IgD-negative memory B cell (primary cell): ENCODE results near the gene SORL1. TPM values are rescaled to one million over a fixed set of nuclear protein-coding genes. Genes with fewer than 3 reads are reported as not detected.
A peak's percentile ranks its signal among the peaks of the same experiment; 100 is the strongest.
"Not testable (repeated sequence)": the region's sequence is repeated elsewhere in the genome, so short reads cannot be mapped to it uniquely, and the experiment has no call there.

ENCODE experiments used
- H3K27ac Mint-ChIP-seq, 3 donors: one replicate each; pipeline ENCODE4 v1.8.0; 2020 to 2022; ENCODE audit warnings: mild to moderate bottlenecking in 3 of 3, mixed read lengths in 3 of 3, moderate library complexity in 1 of 3
- H3K27me3 Mint-ChIP-seq: one replicate; pipeline ENCODE4 v1.8.0; 2021; ENCODE audit warnings: mixed read lengths
- H3K36me3 Mint-ChIP-seq: one replicate; pipeline ENCODE4 v1.8.0; 2020; ENCODE audit warnings: mild to moderate bottlenecking, mixed read lengths
- H3K4me1 Mint-ChIP-seq, 3 donors: one replicate each; pipeline ENCODE4 v1.8.0; 2020 to 2022; ENCODE audit warnings: mixed read lengths in 3 of 3, mild to moderate bottlenecking in 1 of 3
- H3K4me3 Mint-ChIP-seq, 4 donors: one replicate each; pipeline ENCODE4 v1.8.0; 2020 to 2022; ENCODE audit warnings: mild to moderate bottlenecking in 4 of 4, mixed read lengths in 4 of 4, moderate library complexity in 3 of 4
- H3K9me3 Mint-ChIP-seq, 3 donors: one replicate each; pipeline ENCODE4 v1.8.0; 2020 to 2021; ENCODE audit warnings: mixed read lengths in 3 of 3, mild to moderate bottlenecking in 1 of 3
- polyA plus RNA-seq: library from polyadenylated mRNA; unstranded; fragments of 300-500 nt; fragmentation: Illumina TruSeq; gene quantifications from one replicate; pipeline ENCODE4 v1.2.3, GENCODE V29; 2021

Gene SORL1
- polyA plus RNA-seq, 1 donor from 2014 or later, result 25.8 TPM

GRCh38 chr11:121566279-121567168, 114.4 kb downstream of the SORL1 start:
- no peaks in the 10 kb centered on the region for H3K9me3 Mint-ChIP-seq
- no peaks in the 10 kb centered on the region for H3K36me3 Mint-ChIP-seq
- no peak overlapping the region for H3K4me3 Mint-ChIP-seq
- peaks cover 7 to 13% (median 8%) of the 10 kb centered on the region in 3 donors for H3K4me1 Mint-ChIP-seq
- peak overlapping the region in 1 of 3 donors; percentile 89 for H3K27ac Mint-ChIP-seq
- H3K27me3 Mint-ChIP-seq, result peaks cover 9% of the 10 kb centered on the region

GRCh38 chr11:121567995-121568394, 115.9 kb downstream of the SORL1 start:
- H3K4me1 Mint-ChIP-seq, result peaks cover 7 to 13% (median 8%) of the 10 kb centered on the region in 3 donors
- H3K27me3 Mint-ChIP-seq, result peaks cover 14% of the 10 kb centered on the region
- H3K4me3 Mint-ChIP-seq, result no peak overlapping the region
- H3K9me3 Mint-ChIP-seq, result no peaks in the 10 kb centered on the region
- H3K27ac Mint-ChIP-seq, result no peak overlapping the region
- peaks cover 2% of the 10 kb centered on the region for H3K36me3 Mint-ChIP-seq

- peak overlapping the region; percentile 86 to 98 (median 88) for H3K27ac Mint-ChIP-seq
- H3K27me3 Mint-ChIP-seq, result peaks cover 16% of the 10 kb centered on the region
- H3K36me3 Mint-ChIP-seq, H3K9me3 Mint-ChIP-seq: not testable (repeated sequence)
- peak overlapping the region; percentile 59 to 92 (median 80) for H3K4me3 Mint-ChIP-seq
- peaks cover 7 to 13% (median 9%) of the 10 kb centered on the region in 3 donors for H3K4me1 Mint-ChIP-seq
These were observed 117.5 kb downstream of the SORL1 start for GRCh38 chr11:121569332-121570299.

- no peaks in the 10 kb centered on the region for H3K9me3 Mint-ChIP-seq
- peaks cover 16% of the 10 kb centered on the region for H3K27me3 Mint-ChIP-seq
- H3K36me3 Mint-ChIP-seq, result peaks cover 4% of the 10 kb centered on the region
- no peak overlapping the region for H3K4me3 Mint-ChIP-seq
- H3K4me1 Mint-ChIP-seq, result peaks cover 7 to 17% (median 9%) of the 10 kb centered on the region in 3 donors
- peak overlapping the region in 2 of 3 donors; percentile 86 to 88 for H3K27ac Mint-ChIP-seq
These were observed 118.3 kb downstream of the SORL1 start for GRCh38 chr11:121570453-121570852.

GRCh38 chr11:121571506-121571905, 119.4 kb downstream of the SORL1 start:
- Mint-ChIP-seq H3K4me1 (peaks cover 14 to 26% (median 16%) of the 10 kb centered on the region in 3 donors), H3K27ac (peak overlapping the region in 1 of 3 donors; percentile 5), H3K36me3 (peaks cover 4% of the 10 kb centered on the region), H3K9me3 (peaks cover 0 to under 1% (median 0%) of the 10 kb centered on the region in 3 donors), H3K4me3 (no peak overlapping the region), H3K27me3 (peaks cover 20% of the 10 kb centered on the region)

GRCh38 chr11:121572571-121573059, 120.5 kb downstream of the SORL1 start:
- Mint-ChIP-seq H3K9me3 (peaks cover 0 to 2% (median 0%) of the 10 kb centered on the region in 3 donors), H3K36me3 (peaks cover 4% of the 10 kb centered on the region), H3K27ac (no peak overlapping the region), H3K4me1 (peaks cover 14 to 28% (median 18%) of the 10 kb centered on the region in 3 donors), H3K27me3 (peaks cover 23% of the 10 kb centered on the region), H3K4me3 (no peak overlapping the region)

- Mint-ChIP-seq H3K9me3 (peaks cover under 1 to 3% (median under 1%) of the 10 kb centered on the region in 3 donors), H3K4me1 (peaks cover 11 to 23% (median 16%) of the 10 kb centered on the region in 3 donors), H3K27ac (no peak overlapping the region), H3K27me3 (peaks cover 21% of the 10 kb centered on the region), H3K36me3 (peaks cover 6% of the 10 kb centered on the region), H3K4me3 (no peak overlapping the region)
These were observed 122.7 kb downstream of the SORL1 start for GRCh38 chr11:121574801-121575200.

- Mint-ChIP-seq H3K4me3 (peak overlapping the region in 2 of 4 donors; percentile 13 to 72), H3K36me3 (peaks cover 8% of the 10 kb centered on the region)
These were observed 123.3 kb downstream of the SORL1 start for GRCh38 chr11:121575250-121575962.

GRCh38 chr11:121575963-121576290, 123.8 kb downstream of the SORL1 start:
- H3K36me3 Mint-ChIP-seq, result peaks cover 8% of the 10 kb centered on the region
- H3K4me3 Mint-ChIP-seq, result peak overlapping the region in 2 of 4 donors; percentile 13 to 72
- peaks cover 4 to 8% (median 6%) of the 10 kb centered on the region in 3 donors for H3K9me3 Mint-ChIP-seq
- H3K27me3 Mint-ChIP-seq, result peaks cover 20% of the 10 kb centered on the region
- H3K27ac Mint-ChIP-seq, result peak overlapping the region in 2 of 3 donors; percentile 13 to 14
- peaks cover 6 to 15% (median 12%) of the 10 kb centered on the region in 3 donors for H3K4me1 Mint-ChIP-seq

More at GRCh38 chr11:121575250-121575962, 123.3 kb downstream of the SORL1 start:
- Mint-ChIP-seq H3K9me3 (peaks cover 4 to 8% (median 6%) of the 10 kb centered on the region in 3 donors), H3K4me1 (peaks cover 6 to 17% (median 12%) of the 10 kb centered on the region in 3 donors), H3K27me3 (peaks cover 21% of the 10 kb centered on the region), H3K27ac (peak overlapping the region in 1 of 3 donors; percentile 14)

GRCh38 chr11:121576531-121576930, 124.4 kb downstream of the SORL1 start:
- H3K27ac Mint-ChIP-seq, result peak overlapping the region in 1 of 3 donors; percentile 32
- peaks cover 8% of the 10 kb centered on the region for H3K36me3 Mint-ChIP-seq
- H3K4me3 Mint-ChIP-seq, result peak overlapping the region in 1 of 4 donors; percentile 41
- H3K4me1 Mint-ChIP-seq, result peaks cover 6 to 15% (median 12%) of the 10 kb centered on the region in 3 donors
- peaks cover 19% of the 10 kb centered on the region for H3K27me3 Mint-ChIP-seq
- H3K9me3 Mint-ChIP-seq, result peaks cover 4 to 8% (median 6%) of the 10 kb centered on the region in 3 donors

- H3K36me3 Mint-ChIP-seq, result peaks cover 8% of the 10 kb centered on the region
- H3K27me3 Mint-ChIP-seq, result peaks cover 17% of the 10 kb centered on the region
- no peak overlapping the region for H3K4me3 Mint-ChIP-seq
- H3K27ac Mint-ChIP-seq, result no peak overlapping the region
- peaks cover 6 to 15% (median 12%) of the 10 kb centered on the region in 3 donors for H3K4me1 Mint-ChIP-seq
- peaks cover 4 to 8% (median 6%) of the 10 kb centered on the region in 3 donors for H3K9me3 Mint-ChIP-seq
These were observed 125.2 kb downstream of the SORL1 start for GRCh38 chr11:121577106-121577848.

- Mint-ChIP-seq H3K9me3 (peaks cover 4 to 8% (median 6%) of the 10 kb centered on the region in 3 donors), H3K36me3 (peaks cover 6% of the 10 kb centered on the region), H3K27ac (no peak overlapping the region), H3K4me3 (no peak overlapping the region), H3K27me3 (peaks cover 11% of the 10 kb centered on the region), H3K4me1 (peaks cover 6 to 15% (median 12%) of the 10 kb centered on the region in 3 donors)
These were observed 126.3 kb downstream of the SORL1 start for GRCh38 chr11:121578251-121578976.

- H3K4me3 Mint-ChIP-seq, result no peak overlapping the region
- peaks cover 5% of the 10 kb centered on the region for H3K36me3 Mint-ChIP-seq
- peak overlapping the region in 1 of 3 donors; percentile 9 for H3K27ac Mint-ChIP-seq
- peaks cover 9% of the 10 kb centered on the region for H3K27me3 Mint-ChIP-seq
- H3K4me1 Mint-ChIP-seq, result peaks cover 5 to 14% (median 12%) of the 10 kb centered on the region in 3 donors
- H3K9me3 Mint-ChIP-seq, result peaks cover 4 to 8% (median 6%) of the 10 kb centered on the region in 3 donors
These were observed 128.0 kb downstream of the SORL1 start for GRCh38 chr11:121580154-121580553.
